Measurements from ENCODE around the gene NMT1.
"Not testable (repeated sequence)": the region's sequence is repeated elsewhere in the genome, so short reads cannot be mapped to it uniquely, and the experiment has no call there.

Gene NMT1

DNA sequence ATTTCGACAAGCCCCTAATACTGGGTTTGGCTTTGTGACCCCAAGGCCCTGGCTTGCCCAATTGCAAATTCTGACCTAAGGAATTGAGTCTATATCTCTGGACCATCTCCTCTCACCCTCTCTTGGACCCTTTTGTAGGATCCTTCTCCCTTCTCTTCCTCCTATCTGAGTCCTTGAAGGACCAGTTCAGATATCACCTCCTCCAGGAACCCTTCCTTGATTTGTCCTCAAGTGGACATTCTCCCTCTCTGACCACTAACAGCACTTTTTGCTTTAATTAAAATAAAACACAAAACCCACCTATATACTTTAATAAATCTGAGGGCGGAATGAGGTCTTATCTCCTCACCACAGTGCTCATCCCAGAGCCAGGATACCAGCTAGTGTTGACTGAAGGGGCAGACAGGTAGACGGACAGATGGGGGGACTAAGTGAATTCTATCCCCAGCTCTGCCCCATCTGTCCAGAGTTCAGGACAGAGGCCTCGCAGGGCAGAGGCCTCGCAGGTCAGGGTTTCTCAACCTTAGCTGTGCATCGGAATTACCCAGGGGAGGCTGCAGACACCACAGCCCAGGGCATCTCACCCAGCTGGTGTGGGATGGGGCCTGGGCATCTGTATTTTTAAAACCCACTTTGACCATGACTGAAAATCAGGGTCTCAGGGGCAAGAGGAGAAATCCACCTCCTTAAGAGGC lies 62.1 kb downstream of the NMT1 start:
- no peak for DNase-seq

- DNase-seq = peak; percentile 91
These were observed 63.0 kb downstream of the NMT1 start for GRCh38 chr17:45123930-45124796.

- DNase-seq = not testable (repeated sequence)
These were observed 63.6 kb downstream of the NMT1 start for GRCh38 chr17:45124797-45125122.

DNA sequence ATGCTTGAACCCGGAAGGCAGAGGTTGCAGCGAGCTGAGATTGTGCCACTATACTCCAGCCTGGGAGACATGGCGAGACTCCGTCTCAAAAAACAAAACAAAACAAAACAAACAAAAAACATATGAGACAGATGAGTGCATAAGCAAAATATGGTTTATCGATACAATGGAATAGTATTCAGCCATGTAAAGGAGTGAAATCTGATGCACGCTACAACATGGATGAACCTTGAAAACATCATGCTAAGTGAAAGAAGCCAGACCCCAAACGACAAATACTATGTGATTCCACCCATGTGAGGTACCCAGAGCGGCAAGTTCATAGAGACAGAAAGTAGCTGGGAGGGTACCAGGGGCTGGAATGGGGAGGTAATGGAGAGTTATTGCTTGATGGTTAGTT lies 64.4 kb downstream of the NMT1 start:
- DNase-seq = no peak

- no peak for DNase-seq
These were observed 66.1 kb downstream of the NMT1 start for GRCh38 chr17:45127207-45127547.

GRCh38 chr17:45127548-45128300 lies 66.6 kb downstream of the NMT1 start:
- DNase-seq = peak; percentile 33

DNA sequence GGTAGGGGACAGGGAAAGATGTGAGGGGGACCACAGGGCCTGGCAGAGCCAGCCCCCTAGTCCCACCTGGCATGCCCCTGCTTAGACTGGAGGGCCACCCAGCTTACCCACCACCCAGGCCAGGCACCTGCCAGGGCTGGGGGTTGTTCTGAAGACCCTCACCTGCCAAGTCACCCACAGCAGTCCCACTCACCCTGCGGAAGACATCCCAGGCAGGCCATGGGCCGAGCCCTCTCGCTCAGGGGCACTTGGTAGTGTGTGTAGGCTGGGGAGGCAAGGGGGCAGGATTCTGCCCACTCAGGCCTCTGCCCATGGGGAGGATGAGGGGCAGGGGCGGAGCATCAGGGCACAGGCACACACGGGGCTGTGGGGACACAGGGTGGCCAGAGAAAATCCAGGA lies 67.2 kb downstream of the NMT1 start:
- no peak for DNase-seq

DNA sequence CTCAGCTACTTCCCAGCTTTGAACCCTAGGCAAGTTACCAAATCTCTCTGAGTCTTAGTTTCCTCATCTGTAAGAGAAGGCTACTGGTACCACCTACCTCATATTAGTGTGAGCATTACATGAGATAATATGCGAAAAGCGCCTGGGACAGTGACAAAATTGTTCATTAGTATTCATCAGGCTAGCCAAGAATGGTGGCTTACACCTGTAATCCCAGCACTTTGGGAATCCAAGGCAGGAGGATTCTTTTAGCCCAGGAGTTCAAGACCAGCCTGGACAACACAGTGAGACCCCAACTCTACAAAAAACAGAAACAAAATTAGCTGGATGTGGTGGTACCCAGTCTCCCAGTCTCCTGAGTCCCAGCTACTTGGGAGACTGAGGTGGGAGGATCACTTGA lies 67.9 kb downstream of the NMT1 start:
- no peak for DNase-seq

- DNase-seq = peak; percentile 49
These were observed 68.4 kb downstream of the NMT1 start for GRCh38 chr17:45129426-45129939.

GRCh38 chr17:45129940-45130680 lies 69.0 kb downstream of the NMT1 start:
- no peak for DNase-seq

DNA sequence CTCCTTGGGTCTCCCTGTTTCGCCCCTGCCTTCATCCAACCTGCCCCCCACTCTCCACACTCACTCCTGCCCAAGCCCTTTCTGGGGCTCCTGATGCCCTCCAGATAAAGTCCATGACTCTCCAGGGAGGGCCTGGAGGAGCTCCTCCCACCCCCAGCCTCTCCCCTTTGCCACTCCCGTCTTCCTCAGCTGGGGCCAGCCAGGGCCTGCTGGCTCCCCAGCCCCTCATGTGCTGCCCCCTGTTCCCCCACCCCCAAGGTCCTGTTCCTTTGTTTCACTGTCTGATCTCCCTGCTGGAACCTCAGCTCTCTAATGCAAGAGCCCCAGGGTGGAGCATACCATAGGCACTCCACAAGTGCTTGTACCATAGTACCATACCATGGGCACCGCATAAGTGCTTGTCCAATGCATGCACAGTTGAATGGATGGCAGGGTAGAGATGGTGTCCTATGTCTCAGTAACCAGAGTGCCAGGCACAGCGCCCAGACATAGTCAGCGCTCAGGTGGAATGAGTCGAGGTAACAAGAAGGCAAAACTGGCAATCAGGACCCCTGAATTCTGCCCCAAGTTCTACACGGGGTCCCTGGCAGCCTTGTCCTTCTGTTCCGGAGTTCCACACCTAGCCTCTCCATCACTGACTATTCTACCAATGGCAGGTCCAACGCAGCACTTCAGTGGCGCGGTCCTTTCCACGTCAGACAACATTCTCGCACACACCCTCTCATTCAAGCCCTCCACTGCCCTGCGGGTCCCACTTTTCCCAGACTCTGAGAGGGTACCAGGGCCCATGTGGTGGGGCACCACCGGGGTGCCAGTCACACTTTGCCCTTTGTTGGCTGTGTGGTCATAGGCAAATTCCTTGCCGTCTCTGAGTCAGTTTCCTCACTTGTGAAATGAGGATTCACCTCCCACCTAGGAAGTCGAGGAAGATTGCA lies 69.8 kb downstream of the NMT1 start:
- no peak for DNase-seq

- DNase-seq = peak; percentile 33
These were observed 70.7 kb downstream of the NMT1 start for GRCh38 chr17:45131616-45132319.

GRCh38 chr17:45132320-45132571 lies 71.1 kb downstream of the NMT1 start, which contains the start of gene PLCD3:
Gene PLCD3, minus strand, starts transcription at chr17:45132515. Its CDS starts 105 bp downstream, at chr17:45132410.
- DNase-seq = no peak

DNA sequence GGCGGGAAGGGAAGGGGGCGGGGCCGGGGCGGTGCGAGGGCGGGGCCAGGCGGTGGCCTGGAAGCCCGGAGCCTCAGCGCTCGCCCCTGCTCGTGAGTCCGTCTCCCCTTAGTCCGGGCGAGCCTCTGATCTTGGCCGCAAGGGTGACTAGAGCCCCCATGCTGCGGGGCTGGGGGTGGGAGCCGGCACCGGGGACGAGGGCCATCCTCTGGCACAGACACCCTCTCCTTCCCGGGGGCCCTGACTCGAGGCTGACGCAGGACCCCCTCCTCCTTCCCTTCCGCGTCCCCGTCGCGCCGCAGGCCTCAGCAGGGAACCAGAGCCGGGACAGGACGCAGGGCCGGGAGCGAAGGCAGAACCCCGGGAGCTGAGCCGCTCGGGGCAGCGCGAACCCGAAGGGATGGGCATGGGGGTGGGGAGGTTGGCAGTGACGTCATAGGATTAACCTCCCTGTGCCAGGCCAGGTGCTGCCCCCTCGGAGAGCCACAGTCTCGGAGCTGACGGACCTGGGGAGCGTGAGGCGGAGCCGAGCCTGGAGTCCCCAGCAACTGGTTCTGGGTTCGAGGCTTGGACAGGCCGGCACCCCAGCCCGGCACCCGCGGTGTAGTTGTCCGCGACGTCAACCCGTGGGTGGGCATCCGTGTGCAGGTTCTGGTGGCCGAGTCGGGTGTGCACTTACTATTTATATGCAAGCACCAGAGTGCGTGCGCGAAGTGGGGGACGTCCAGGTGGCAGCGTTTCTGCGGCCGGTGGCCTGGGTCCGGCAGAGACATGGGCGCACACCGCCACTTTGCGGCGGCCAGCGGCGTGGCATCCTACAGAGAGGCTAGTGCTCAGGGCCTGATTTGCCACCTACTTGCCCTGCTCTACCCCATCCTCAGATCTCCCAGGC lies 71.7 kb downstream of the NMT1 start:
- peak; percentile 77 for DNase-seq

- peak; percentile 96 for DNase-seq
These were observed 74.3 kb downstream of the NMT1 start, which contains the start of gene ACBD4 for GRCh38 chr17:45135192-45135977. Gene ACBD4, plus strand, starts transcription at chr17:45135687. Its CDS starts 458 bp downstream, at chr17:45136145.

GRCh38 chr17:45135978-45136791 lies 75.1 kb downstream of the NMT1 start:
- no peak for DNase-seq

- no peak for DNase-seq
These were observed 75.9 kb downstream of the NMT1 start for GRCh38 chr17:45136846-45137560.
